Left lobe of liver (tissue), 1 donor: ENCODE results near the gene SNX2. TPM values are rescaled to one million over a fixed set of nuclear protein-coding genes. Genes with fewer than 3 reads are reported as not detected.

Experiments used
- total RNA-seq: library from RNA; stranded (reverse); gene quantifications from one replicate; pipeline ENCODE4 v1.2.1, GENCODE V29; 2021
- donor health status: DM: no; HTN: yes; CAD: no.

Gene SNX2
- total RNA-seq, 1 donor from 2014 or later, result 25.9 TPM

Other genes starting within 250 kb of the SNX2 start
- gene SNX24, start 70.5 kb downstream of the SNX2 start, total RNA-seq, result 8.2 TPM